ENCODE data around the gene UGT1A8. TPM values are rescaled to one million over a fixed set of nuclear protein-coding genes. Genes with fewer than 3 reads are reported as not detected.
"Not testable (repeated sequence)": the region's sequence is repeated elsewhere in the genome, so short reads cannot be mapped to it uniquely, and the experiment has no call there.

The UGT1A8 gene
- total RNA-seq, 2 experiments from 2014 or later, result not detected

- Mint-ChIP-seq H3K27me3 (peaks cover 23% of the 10 kb centered on the region), H3K27ac (no peak overlapping the region), H3K4me1 (no peaks in the 10 kb centered on the region), H3K36me3 (ENCODE audit: low read depth) (no peaks in the 10 kb centered on the region), H3K4me3 (no peak overlapping the region), H3K9me3 (no peaks in the 10 kb centered on the region)
- ChIA-PET CTCF (no interaction called here), POLR2A (no interaction called here)
- no peak for DNase-seq
These were observed 37.1 kb downstream of the UGT1A8 start for GRCh38 chr2:233654501-233654900.

GRCh38 chr2:233655043-233655442 is 37.6 kb downstream of the UGT1A8 start:
- no peaks in the 10 kb centered on the region for H3K36me3 Mint-ChIP-seq (ENCODE audit: low read depth)
- H3K9me3 Mint-ChIP-seq, result no peaks in the 10 kb centered on the region
- no peak for DNase-seq
- no peak overlapping the region for H3K4me3 Mint-ChIP-seq
- ChIA-PET CTCF (no interaction called here), POLR2A (no interaction called here)
- no peak overlapping the region for H3K27ac Mint-ChIP-seq
- peaks cover 28% of the 10 kb centered on the region for H3K27me3 Mint-ChIP-seq
- no peaks in the 10 kb centered on the region for H3K4me1 Mint-ChIP-seq

GRCh38 chr2:233655943-233656342 is 38.5 kb downstream of the UGT1A8 start:
- CTCF ChIA-PET; H3K9me3 Mint-ChIP-seq; H3K27ac Mint-ChIP-seq; H3K4me3 Mint-ChIP-seq; DNase-seq; H3K4me1 Mint-ChIP-seq; H3K36me3 Mint-ChIP-seq (ENCODE audit: low read depth); POLR2A ChIA-PET: not testable (repeated sequence)
- peaks cover 26% of the 10 kb centered on the region for H3K27me3 Mint-ChIP-seq

- no peak overlapping the region for H3K4me3 Mint-ChIP-seq
- H3K27me3 Mint-ChIP-seq, result peaks cover 30% of the 10 kb centered on the region
- no peak overlapping the region for H3K27ac Mint-ChIP-seq
- H3K9me3 Mint-ChIP-seq, result no peaks in the 10 kb centered on the region
- H3K4me1 Mint-ChIP-seq, result no peaks in the 10 kb centered on the region
- no peaks in the 10 kb centered on the region for H3K36me3 Mint-ChIP-seq (ENCODE audit: low read depth)
- ChIA-PET POLR2A (no interaction called here), CTCF (no interaction called here)
- no peak for DNase-seq
These were observed 39.0 kb downstream of the UGT1A8 start for GRCh38 chr2:233656443-233656842.

GRCh38 chr2:233658610-233659009 is 41.2 kb downstream of the UGT1A8 start:
- no peaks in the 10 kb centered on the region for H3K9me3 Mint-ChIP-seq
- POLR2A ChIA-PET, result no interaction called here
- CTCF ChIA-PET, result no interaction called here

GRCh38 chr2:233663911-233664310 is 46.5 kb downstream of the UGT1A8 start:
- Mint-ChIP-seq H3K27ac (no peak overlapping the region), H3K9me3 (peaks cover 3% of the 10 kb centered on the region), H3K4me1 (no peaks in the 10 kb centered on the region), H3K4me3 (no peak overlapping the region), H3K36me3 (ENCODE audit: low read depth) (no peaks in the 10 kb centered on the region), H3K27me3 (peaks cover 42% of the 10 kb centered on the region)
- DNase-seq, result no peak
- ChIA-PET CTCF (no interaction called here), POLR2A (no interaction called here)

More at GRCh38 chr2:233658610-233659009, 41.2 kb downstream of the UGT1A8 start:
- H3K4me3 Mint-ChIP-seq, result no peak overlapping the region
- peaks cover 42% of the 10 kb centered on the region for H3K27me3 Mint-ChIP-seq
- H3K4me1 Mint-ChIP-seq, result no peaks in the 10 kb centered on the region
- H3K27ac Mint-ChIP-seq, result no peak overlapping the region
- H3K36me3 Mint-ChIP-seq (ENCODE audit: low read depth), result no peaks in the 10 kb centered on the region
- no peak for DNase-seq

GRCh38 chr2:233668605-233669260 is 51.3 kb downstream of the UGT1A8 start:
- ChIA-PET POLR2A (no interaction called here), CTCF (no interaction called here)

GRCh38 chr2:233671290-233672161 is 54.1 kb downstream of the UGT1A8 start, which contains the start of gene UGT1A9:
Gene UGT1A9 (plus strand): TSS chr2:233671898. CDS start chr2:233671935, 37 bp downstream.
- CTCF ChIA-PET, result no interaction called here
- POLR2A ChIA-PET, result no interaction called here
- no peaks in the 10 kb centered on the region for H3K4me1 Mint-ChIP-seq
- peaks cover 19% of the 10 kb centered on the region for H3K27me3 Mint-ChIP-seq
- H3K27ac Mint-ChIP-seq, result no peak within 1 kb of the TSS
- no peak within 1 kb of the TSS for H3K4me3 Mint-ChIP-seq
- no peaks in the 10 kb centered on the region for H3K36me3 Mint-ChIP-seq (ENCODE audit: low read depth)
- no peak for DNase-seq
- H3K9me3 Mint-ChIP-seq, result no peaks in the 10 kb centered on the region

More at GRCh38 chr2:233668605-233669260, 51.3 kb downstream of the UGT1A8 start:
- Mint-ChIP-seq H3K27me3 (peaks cover 20% of the 10 kb centered on the region), H3K4me3 (no peak overlapping the region), H3K36me3 (ENCODE audit: low read depth) (no peaks in the 10 kb centered on the region), H3K4me1 (no peaks in the 10 kb centered on the region), H3K27ac (no peak overlapping the region), H3K9me3 (peaks cover 3% of the 10 kb centered on the region)
- DNase-seq, result no peak

GRCh38 chr2:233672886-233673285 is 55.5 kb downstream of the UGT1A8 start:
- Mint-ChIP-seq H3K27ac (no peak overlapping the region), H3K9me3 (no peaks in the 10 kb centered on the region), H3K27me3 (peaks cover 24% of the 10 kb centered on the region), H3K4me3 (no peak overlapping the region), H3K36me3 (ENCODE audit: low read depth) (no peaks in the 10 kb centered on the region), H3K4me1 (no peaks in the 10 kb centered on the region)
- ChIA-PET CTCF (no interaction called here), POLR2A (no interaction called here)
- no peak for DNase-seq

- Mint-ChIP-seq H3K4me3 (no peak overlapping the region), H3K27ac (no peak overlapping the region), H3K36me3 (ENCODE audit: low read depth) (no peaks in the 10 kb centered on the region), H3K27me3 (peaks cover 29% of the 10 kb centered on the region), H3K9me3 (no peaks in the 10 kb centered on the region), H3K4me1 (no peaks in the 10 kb centered on the region)
- DNase-seq, result no peak
- POLR2A ChIA-PET, result no interaction called here
- CTCF ChIA-PET, result no interaction called here
These were observed 56.5 kb downstream of the UGT1A8 start for GRCh38 chr2:233673896-233674295.

- no peaks in the 10 kb centered on the region for H3K36me3 Mint-ChIP-seq (ENCODE audit: low read depth)
- ChIA-PET POLR2A (no interaction called here), CTCF (no interaction called here)
- DNase-seq, result no peak
- no peaks in the 10 kb centered on the region for H3K9me3 Mint-ChIP-seq
- H3K27me3 Mint-ChIP-seq, result peaks cover 32% of the 10 kb centered on the region
- no peak overlapping the region for H3K27ac Mint-ChIP-seq
- H3K4me1 Mint-ChIP-seq, result no peaks in the 10 kb centered on the region
- H3K4me3 Mint-ChIP-seq, result no peak overlapping the region
These were observed 56.9 kb downstream of the UGT1A8 start for GRCh38 chr2:233674314-233674713.

GRCh38 chr2:233674995-233675394 is 57.6 kb downstream of the UGT1A8 start:
- Mint-ChIP-seq H3K9me3 (no peaks in the 10 kb centered on the region), H3K36me3 (ENCODE audit: low read depth) (no peaks in the 10 kb centered on the region), H3K27me3 (peaks cover 31% of the 10 kb centered on the region), H3K27ac (no peak overlapping the region), H3K4me3 (no peak overlapping the region), H3K4me1 (no peaks in the 10 kb centered on the region)
- ChIA-PET POLR2A (no interaction called here), CTCF (no interaction called here)
- no peak for DNase-seq

- ChIA-PET CTCF (no interaction called here), POLR2A (no interaction called here)
- DNase-seq, result no peak
- H3K9me3 Mint-ChIP-seq, result no peaks in the 10 kb centered on the region
- no peaks in the 10 kb centered on the region for H3K36me3 Mint-ChIP-seq (ENCODE audit: low read depth)
- no peak overlapping the region for H3K4me3 Mint-ChIP-seq
- H3K27me3 Mint-ChIP-seq, result peaks cover 25% of the 10 kb centered on the region
- H3K27ac Mint-ChIP-seq, result no peak overlapping the region
- no peaks in the 10 kb centered on the region for H3K4me1 Mint-ChIP-seq
These were observed 58.6 kb downstream of the UGT1A8 start for GRCh38 chr2:233676046-233676445.

GRCh38 chr2:233679196-233679595 is 61.8 kb downstream of the UGT1A8 start:
- Mint-ChIP-seq H3K4me3 (no peak overlapping the region), H3K4me1 (no peaks in the 10 kb centered on the region)

More at GRCh38 chr2:233679196-233679595, 61.8 kb downstream of the UGT1A8 start:
- Mint-ChIP-seq H3K27me3 (peaks cover 30% of the 10 kb centered on the region), H3K36me3 (ENCODE audit: low read depth) (no peaks in the 10 kb centered on the region), H3K9me3 (no peaks in the 10 kb centered on the region), H3K27ac (no peak overlapping the region)
- no peak for DNase-seq
- POLR2A ChIA-PET, result no interaction called here
- CTCF ChIA-PET, result no interaction called here
